Measurements from ENCODE around the gene PDE8B.

The PDE8B gene, protein sequence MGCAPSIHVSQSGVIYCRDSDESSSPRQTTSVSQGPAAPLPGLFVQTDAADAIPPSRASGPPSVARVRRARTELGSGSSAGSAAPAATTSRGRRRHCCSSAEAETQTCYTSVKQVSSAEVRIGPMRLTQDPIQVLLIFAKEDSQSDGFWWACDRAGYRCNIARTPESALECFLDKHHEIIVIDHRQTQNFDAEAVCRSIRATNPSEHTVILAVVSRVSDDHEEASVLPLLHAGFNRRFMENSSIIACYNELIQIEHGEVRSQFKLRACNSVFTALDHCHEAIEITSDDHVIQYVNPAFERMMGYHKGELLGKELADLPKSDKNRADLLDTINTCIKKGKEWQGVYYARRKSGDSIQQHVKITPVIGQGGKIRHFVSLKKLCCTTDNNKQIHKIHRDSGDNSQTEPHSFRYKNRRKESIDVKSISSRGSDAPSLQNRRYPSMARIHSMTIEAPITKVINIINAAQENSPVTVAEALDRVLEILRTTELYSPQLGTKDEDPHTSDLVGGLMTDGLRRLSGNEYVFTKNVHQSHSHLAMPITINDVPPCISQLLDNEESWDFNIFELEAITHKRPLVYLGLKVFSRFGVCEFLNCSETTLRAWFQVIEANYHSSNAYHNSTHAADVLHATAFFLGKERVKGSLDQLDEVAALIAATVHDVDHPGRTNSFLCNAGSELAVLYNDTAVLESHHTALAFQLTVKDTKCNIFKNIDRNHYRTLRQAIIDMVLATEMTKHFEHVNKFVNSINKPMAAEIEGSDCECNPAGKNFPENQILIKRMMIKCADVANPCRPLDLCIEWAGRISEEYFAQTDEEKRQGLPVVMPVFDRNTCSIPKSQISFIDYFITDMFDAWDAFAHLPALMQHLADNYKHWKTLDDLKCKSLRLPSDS

DNA sequence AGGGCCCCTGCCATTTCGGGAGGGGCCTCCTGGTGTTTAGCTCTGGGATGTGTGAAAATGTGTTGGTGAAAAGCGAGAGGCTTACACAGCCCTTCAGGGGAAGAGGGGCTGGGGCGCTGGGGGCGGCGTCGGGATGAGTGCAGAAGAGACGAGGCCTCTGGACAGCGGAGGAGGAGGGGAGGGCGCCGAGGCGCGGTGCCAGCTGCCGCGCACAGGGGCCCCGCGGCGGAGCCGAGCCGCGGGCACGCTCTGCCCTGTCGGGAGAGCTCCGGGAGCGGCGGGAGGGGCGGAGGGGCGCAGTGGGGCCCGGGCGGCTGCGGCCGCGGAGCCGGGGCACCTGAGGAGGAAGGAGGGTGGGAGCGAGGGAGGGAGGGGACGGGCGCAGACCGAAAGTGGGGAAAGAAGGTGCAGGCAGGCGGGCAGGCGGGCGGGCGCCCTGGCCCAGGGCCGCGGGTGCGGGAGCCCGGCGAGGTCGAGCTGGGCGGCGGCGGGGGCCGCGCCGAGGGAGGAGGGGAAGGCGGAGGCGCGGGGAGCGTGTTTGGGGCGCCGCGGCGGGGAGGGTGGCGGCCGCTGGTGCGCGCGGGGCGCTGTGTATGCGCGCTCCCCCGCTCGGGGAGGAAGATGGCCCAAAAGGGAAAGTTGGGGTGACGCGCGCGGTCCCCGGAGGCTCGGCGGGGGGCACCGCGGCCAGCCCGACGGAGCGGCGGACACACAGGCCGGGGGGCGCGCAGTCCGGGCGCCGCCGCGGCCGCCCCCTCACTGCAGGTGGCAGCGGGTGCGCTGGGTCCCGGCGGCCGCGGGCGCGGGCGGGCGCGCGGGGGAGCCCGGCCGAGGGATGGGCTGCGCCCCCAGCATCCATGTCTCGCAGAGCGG lies at the start of gene PDE8B:
TSS of gene PDE8B (plus strand) at position 590 of the 873 bp plus-strand sequence. CDS start at position 836, 246 bp downstream.
- H3K4me3 ChIP-seq, result peak within 1 kb of the TSS; percentile 67 to 89 (median 76)

GRCh38 chr5:77163453-77163852 lies 47.0 kb upstream of the PDE8B start:
- H3K9me3 ChIP-seq (replicated peaks in 1 of 11), result no peaks in the 10 kb centered on the region
- no peak for TF ChIP-seq Cebpa-rat (IDR thresholded peaks at IDR 0.05)
- H3K27me3 ChIP-seq, result no peaks in the 10 kb centered on the region
- no peak overlapping the region for H3K27ac ChIP-seq
- H3K36me3 ChIP-seq, result no peaks in the 10 kb centered on the region
- H3K4me2 ChIP-seq, result no peak overlapping the region
- no peak overlapping the region for H3K9ac ChIP-seq
- H3K4me1 ChIP-seq, result 0 out of 20 replicates have a peak, but pooled peaks cover 0 to under 1% (median 0%) of the 10 kb centered on the region in 10 experiments
- no peaks in the 10 kb centered on the region for H4K20me1 ChIP-seq
- no peak overlapping the region for H3K4me3 ChIP-seq

More for the DNA sequence above, at the start of gene PDE8B:
- Histone ChIP-seq H3K36me3 (no peaks in the 10 kb centered on the region), H3K27ac (peak within 1 kb of the TSS in 4 of 11 experiments; percentile 5 to 20 (median 11); a peak in 2 of 22 replicates), H3K9ac (peak within 1 kb of the TSS; percentile 35 to 77 (median 69); a peak in 21 of 22 replicates), H3K4me1 (peaks cover 10 to 15% (median 13%) of the 10 kb centered on the region in 10 experiments; a peak in 19 of 20 replicates), H3K9me3 (replicated peaks in 1 of 11) (no peaks in the 10 kb centered on the region), H4K20me1 (peaks cover 0 to 23% (median 5%) of the 10 kb centered on the region in 11 experiments; a peak in 7 of 22 replicates), H3K4me2 (peak within 1 kb of the TSS; percentile 98 to 100 (median 99)), H3K27me3 (peaks cover 50 to 80% (median 64%) of the 10 kb centered on the region in 11 experiments)
- no peak for TF ChIP-seq Cebpa-rat (IDR thresholded peaks at IDR 0.05)

DNA sequence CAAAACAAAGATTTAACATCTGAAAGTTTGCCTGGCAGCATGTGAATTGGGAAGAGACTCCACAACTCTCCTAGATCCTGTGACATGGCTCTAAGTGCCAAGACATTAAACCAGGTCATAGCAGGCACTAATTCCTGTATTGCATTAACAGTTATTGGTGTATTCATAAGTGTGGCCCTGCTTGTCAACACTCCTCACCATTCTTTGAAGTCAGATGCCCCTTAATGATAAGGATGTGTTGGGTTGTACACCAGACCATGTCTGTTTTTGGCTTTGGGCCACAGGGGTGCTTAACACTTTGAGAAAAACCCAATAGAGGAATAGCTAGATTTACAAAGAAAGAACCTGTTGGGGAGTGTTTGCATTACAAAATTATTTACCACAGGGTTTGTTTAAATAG lies 43.4 kb upstream of the PDE8B start:
- 0 out of 20 replicates have a peak, but pooled peaks cover 0 to 5% (median 0%) of the 10 kb centered on the region in 10 experiments for H3K4me1 ChIP-seq
- H3K4me3 ChIP-seq, result no peak overlapping the region
- no peaks in the 10 kb centered on the region for H3K9me3 ChIP-seq (replicated peaks in 1 of 11)
- no peaks in the 10 kb centered on the region for H3K36me3 ChIP-seq
- H3K4me2 ChIP-seq, result no peak overlapping the region
- H3K27ac ChIP-seq, result no peak overlapping the region
- H4K20me1 ChIP-seq, result no peaks in the 10 kb centered on the region
- H3K9ac ChIP-seq, result no peak overlapping the region
- no peaks in the 10 kb centered on the region for H3K27me3 ChIP-seq
- TF ChIP-seq Cebpa-rat (IDR thresholded peaks at IDR 0.05), result no peak

DNA sequence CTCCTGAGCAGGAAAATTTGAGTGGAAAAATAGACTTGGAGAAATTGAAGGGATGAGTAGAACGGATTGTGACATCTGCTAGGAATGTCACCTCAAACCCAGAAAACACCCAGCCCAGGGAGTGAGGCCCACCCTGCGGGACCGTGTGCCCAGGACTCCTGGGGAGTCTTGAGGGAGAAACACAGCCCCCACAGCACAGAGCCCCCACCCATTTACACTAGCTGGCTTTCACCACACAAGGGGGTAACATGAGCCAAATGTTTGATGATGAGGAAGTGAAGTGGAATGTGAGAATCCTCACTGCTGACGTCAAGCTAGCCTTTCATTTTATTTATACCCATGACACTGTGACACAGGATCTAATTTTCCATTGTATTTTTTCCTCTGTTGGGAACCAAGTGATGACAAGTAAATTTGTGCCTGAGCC lies 42.8 kb upstream of the PDE8B start:
- Histone ChIP-seq H3K4me1 (0 out of 20 replicates have a peak, but pooled peaks cover 0 to 5% (median 0%) of the 10 kb centered on the region in 10 experiments), H3K27me3 (no peaks in the 10 kb centered on the region), H3K9ac (no peak overlapping the region), H3K4me2 (no peak overlapping the region), H3K36me3 (no peaks in the 10 kb centered on the region), H4K20me1 (no peaks in the 10 kb centered on the region), H3K27ac (no peak overlapping the region), H3K9me3 (replicated peaks in 1 of 11) (no peaks in the 10 kb centered on the region), H3K4me3 (no peak overlapping the region)
- no peak for TF ChIP-seq Cebpa-rat (IDR thresholded peaks at IDR 0.05)

DNA sequence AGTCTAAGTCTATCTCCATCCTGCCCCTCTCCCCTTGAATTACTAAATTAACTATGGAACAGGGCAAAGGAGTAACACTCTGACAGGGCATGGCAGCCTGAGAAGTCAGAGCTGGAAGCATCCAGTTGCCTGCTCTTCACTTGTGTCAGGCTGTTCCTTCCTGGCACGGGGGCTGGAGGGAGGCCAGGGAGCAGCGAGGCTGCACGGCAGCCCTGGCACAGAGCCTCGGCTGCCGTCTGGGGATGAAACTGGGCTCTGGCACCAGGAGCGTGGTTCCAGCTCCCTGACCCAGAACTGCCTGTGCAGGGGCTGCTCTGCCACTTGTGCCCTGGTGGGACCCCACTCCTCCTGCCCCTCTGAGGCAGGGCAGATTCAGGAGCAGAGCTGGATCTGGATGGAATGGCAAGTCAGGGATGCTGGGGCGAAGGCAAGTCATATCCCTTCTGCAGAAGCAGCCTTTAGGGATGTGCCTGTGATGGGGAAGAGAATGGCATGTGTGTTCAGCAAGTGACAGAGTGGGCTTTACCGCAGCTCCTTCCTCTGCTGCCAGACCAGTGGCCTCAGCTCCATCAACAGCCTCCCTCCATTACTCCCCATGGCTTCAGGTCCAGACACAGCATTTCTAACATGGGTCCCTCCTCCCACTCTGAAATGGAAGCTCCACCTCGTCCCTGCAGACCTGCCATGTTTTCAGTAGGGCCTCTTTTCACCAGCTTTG lies 42.2 kb upstream of the PDE8B start:
- no peak overlapping the region for H3K4me3 ChIP-seq
- H3K4me1 ChIP-seq, result 0 out of 20 replicates have a peak, but pooled peaks cover 0 to 5% (median 0%) of the 10 kb centered on the region in 10 experiments
- no peaks in the 10 kb centered on the region for H3K27me3 ChIP-seq
- no peaks in the 10 kb centered on the region for H4K20me1 ChIP-seq
- no peaks in the 10 kb centered on the region for H3K36me3 ChIP-seq
- H3K4me2 ChIP-seq, result no peak overlapping the region
- TF ChIP-seq Cebpa-rat (IDR thresholded peaks at IDR 0.05), result no peak
- H3K27ac ChIP-seq, result no peak overlapping the region
- H3K9ac ChIP-seq, result no peak overlapping the region
- no peaks in the 10 kb centered on the region for H3K9me3 ChIP-seq (replicated peaks in 1 of 11)

GRCh38 chr5:77168879-77169244 lies 41.6 kb upstream of the PDE8B start:
- TF ChIP-seq Cebpa-rat (IDR thresholded peaks at IDR 0.05), result no peak
- Histone ChIP-seq H3K4me3 (no peak overlapping the region), H3K9ac (no peak overlapping the region), H3K36me3 (no peaks in the 10 kb centered on the region), H3K4me1 (0 out of 20 replicates have a peak, but pooled peaks cover 0 to 5% (median 0%) of the 10 kb centered on the region in 10 experiments), H3K4me2 (no peak overlapping the region), H3K9me3 (replicated peaks in 1 of 11) (no peaks in the 10 kb centered on the region), H4K20me1 (no peaks in the 10 kb centered on the region), H3K27ac (no peak overlapping the region), H3K27me3 (no peaks in the 10 kb centered on the region)

DNA sequence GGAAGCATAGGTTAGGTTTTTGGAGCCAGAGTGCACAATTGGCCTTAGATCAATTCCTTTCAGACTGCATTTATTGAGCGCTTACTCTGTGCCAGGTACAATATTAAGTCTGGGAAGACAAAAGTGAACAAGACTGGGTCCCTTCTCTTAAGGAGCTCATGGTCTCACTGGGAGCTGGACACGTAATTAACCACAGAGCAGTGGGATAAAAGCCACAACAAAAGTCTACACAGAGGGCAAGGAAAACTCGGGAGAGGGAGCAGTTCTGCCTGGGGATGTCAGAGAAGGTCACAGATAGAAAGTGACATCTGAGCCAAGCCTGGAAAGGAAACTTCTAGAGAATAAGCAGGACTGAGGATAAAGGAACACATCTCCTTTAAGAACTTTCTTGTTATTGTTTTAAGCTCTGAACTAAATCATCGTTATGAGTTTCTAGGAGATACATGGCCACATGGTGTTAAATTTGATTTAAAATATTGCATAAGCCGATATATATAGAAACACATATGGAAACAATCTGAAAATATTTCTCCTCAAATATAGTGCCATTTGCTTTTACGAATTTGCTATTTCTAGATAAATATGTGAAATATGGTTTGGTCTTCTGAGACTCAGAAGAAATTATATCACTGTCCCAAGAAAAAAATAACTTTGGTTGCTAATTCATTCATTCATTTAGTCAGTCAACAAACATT lies 40.1 kb upstream of the PDE8B start:
- H3K4me1 ChIP-seq, result 0 out of 20 replicates have a peak, but pooled peaks cover 0 to 5% (median 0%) of the 10 kb centered on the region in 10 experiments
- no peaks in the 10 kb centered on the region for H3K27me3 ChIP-seq
- no peak overlapping the region for H3K9ac ChIP-seq
- no peaks in the 10 kb centered on the region for H3K36me3 ChIP-seq
- no peak overlapping the region for H3K4me3 ChIP-seq
- no peak for TF ChIP-seq Cebpa-rat (IDR thresholded peaks at IDR 0.05)
- H3K27ac ChIP-seq, result no peak overlapping the region
- no peak overlapping the region for H3K4me2 ChIP-seq
- no peaks in the 10 kb centered on the region for H4K20me1 ChIP-seq
- H3K9me3 ChIP-seq (replicated peaks in 1 of 11), result no peaks in the 10 kb centered on the region
